Natural killer cell (primary cell): ENCODE measurements around the gene FBXO47. TPM values are rescaled to one million over a fixed set of nuclear protein-coding genes. Genes with fewer than 3 reads are reported as not detected.

ENCODE experiments used
- ATAC-seq, 3 donors: fragments of 150-1000 bp in 2 of 3; fragments of 200-7000 bp in 1 of 3; cut with Tn5 transposase; 1 replicate in 1 of 3; 2 replicates in 2 of 3; pipeline ENCODE4 v1.10.0; 2021; ENCODE audit warnings: mild to moderate bottlenecking in 2 of 3, moderate library complexity in 2 of 3
- DNase-seq, 2 donors: peaks; one replicate each; pipeline versions ENCODE4 v3.0.0 to v3.0.0-alpha.2; 2013 to 2021; ENCODE audit warnings: mixed read lengths in 1 of 2
- H3K27ac ChIP-seq: one replicate; pipeline ENCODE4 v1.5.1; 2013; ENCODE audit warnings: mild to moderate bottlenecking, low read length
- H3K27me3 ChIP-seq: one replicate; pipeline ENCODE4 v1.6.1; 2013; ENCODE audit warnings: low read length; ENCODE audit not compliant: control insufficient read depth, insufficient read depth
- H3K36me3 ChIP-seq: one replicate; pipeline ENCODE4 v1.6.1; 2013; ENCODE audit warnings: low read length; ENCODE audit not compliant: control insufficient read depth, insufficient read depth
- H3K4me1 ChIP-seq: one replicate; pipeline ENCODE4 v1.6.1; 2013; ENCODE audit warnings: low read length; ENCODE audit not compliant: control insufficient read depth, insufficient read depth
- H3K4me3 ChIP-seq: one replicate; pipeline ENCODE4 v1.5.1; 2013; ENCODE audit warnings: low read length
- H3K9me3 ChIP-seq: one replicate; pipeline ENCODE4 v1.6.1; 2013; ENCODE audit warnings: low read length; ENCODE audit not compliant: control insufficient read depth, insufficient read depth
- H3K27ac Mint-ChIP-seq, 2 donors: one replicate each; pipeline ENCODE4 v1.8.0; 2022; ENCODE audit warnings: mild to moderate bottlenecking in 2 of 2, mixed read lengths in 2 of 2, moderate library complexity in 1 of 2
- H3K27me3 Mint-ChIP-seq, 2 donors: one replicate each; pipeline ENCODE4 v1.8.0; 2022; ENCODE audit warnings: low read depth in 2 of 2, mixed read lengths in 2 of 2
- H3K36me3 Mint-ChIP-seq: one replicate; pipeline ENCODE4 v1.8.0; 2022; ENCODE audit warnings: mixed read lengths
- H3K4me1 Mint-ChIP-seq, 2 donors: one replicate each; pipeline ENCODE4 v1.8.0; 2022; ENCODE audit warnings: mixed read lengths in 2 of 2
- H3K4me3 Mint-ChIP-seq: one replicate; pipeline ENCODE4 v1.8.0; 2022; ENCODE audit warnings: mild to moderate bottlenecking, moderate library complexity, mixed read lengths
- H3K9me3 Mint-ChIP-seq, 2 donors: one replicate each; pipeline ENCODE4 v1.8.0; 2022; ENCODE audit warnings: mixed read lengths in 2 of 2
- whole genome bisulfite sequencing: methylation state at CpG from one replicate; pipeline ENCODE4 v1.1.7; 2013; ENCODE audit warnings: missing lambda C conversion rate; ENCODE audit not compliant: insufficient coverage; 5-methylcytosine and 5-hydroxymethylcytosine counted together
- intact Hi-C: fragments of 100-400 bp; cut with micrococcal nuclease; formaldehyde crosslinking; loops from one replicate; pipeline ENCODE4 v1.14.2; 2022
- total RNA-seq, 4 donors: library from RNA; stranded (reverse); fragments of 120-200 nt in 1 of 4; gene quantifications; one replicate each; pipeline versions ENCODE4 v1.2.3 to v1.2.4, GENCODE V29; 2013 to 2022
- TF ChIP-seq, protein P1 (sequence below): fragments of 200-600 bp; IDR thresholded peaks from one replicate; pipeline ENCODE4 v1.8.0; 2022; ENCODE audit warnings: antibody characterized with exemption

The FBXO47 gene
- total RNA-seq, 3 donors from 2014 or later (not counting 1 experiment from before 2014, with no cell fraction given) = not detected

DNA sequence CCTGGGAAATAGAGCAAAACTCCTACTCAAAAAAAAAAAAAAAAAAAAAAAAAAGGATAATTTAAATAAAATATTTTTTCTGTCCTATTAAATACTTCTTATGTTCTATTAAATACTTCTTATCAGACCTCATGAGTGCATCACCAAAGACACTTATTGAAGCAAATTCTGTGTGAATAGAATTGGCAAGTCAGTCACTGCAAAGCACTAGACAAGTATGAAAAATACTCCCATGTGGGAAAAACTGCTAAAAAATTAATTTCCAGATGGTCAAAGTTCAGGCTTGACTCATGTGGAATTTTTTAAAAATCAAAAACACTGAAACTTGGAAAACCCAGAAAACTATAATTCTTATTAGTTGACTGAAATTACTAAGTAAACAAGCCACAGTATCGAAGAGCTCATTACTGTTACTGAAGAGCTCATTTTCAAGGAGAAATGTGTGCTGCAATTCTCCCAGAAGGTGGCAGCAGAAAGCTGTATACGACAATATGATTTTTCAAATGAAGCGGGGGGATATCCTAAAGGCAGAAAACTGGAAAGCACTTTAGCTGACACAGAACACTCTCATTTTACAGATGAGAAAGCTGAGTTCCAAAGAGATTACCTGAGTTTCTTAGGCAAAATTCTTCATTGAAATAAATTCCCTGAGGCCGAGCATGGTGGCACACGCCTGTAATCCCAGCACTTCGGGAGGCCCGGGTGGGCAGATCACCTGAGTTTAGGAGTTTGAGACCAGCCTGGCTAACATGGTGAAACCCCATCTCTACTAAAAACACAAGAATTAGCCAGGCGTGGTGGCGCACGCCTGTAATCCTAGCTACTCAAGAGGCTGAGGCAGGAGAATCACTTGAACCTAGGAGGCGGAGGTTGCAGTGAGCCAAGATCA, 15.9 kb upstream of the FBXO47 start:
- no peaks in the 10 kb centered on the region for H3K36me3 Mint-ChIP-seq
- peak; percentile 68 to 80 (median 77) for ATAC-seq
- Histone ChIP-seq H3K4me1 (no peaks in the 10 kb centered on the region), H3K9me3 (no peaks in the 10 kb centered on the region), H3K4me3 (no peak overlapping the region), H3K36me3 (no peaks in the 10 kb centered on the region), H3K27ac (no peak overlapping the region), H3K27me3 (no peaks in the 10 kb centered on the region)
- intact Hi-C loops = loop anchor here (1.0 kb wide), 3 partner anchors 170 to 261 kb away; no protein-coding TSS in a partner anchor
- TF ChIP-seq, protein P1, sequence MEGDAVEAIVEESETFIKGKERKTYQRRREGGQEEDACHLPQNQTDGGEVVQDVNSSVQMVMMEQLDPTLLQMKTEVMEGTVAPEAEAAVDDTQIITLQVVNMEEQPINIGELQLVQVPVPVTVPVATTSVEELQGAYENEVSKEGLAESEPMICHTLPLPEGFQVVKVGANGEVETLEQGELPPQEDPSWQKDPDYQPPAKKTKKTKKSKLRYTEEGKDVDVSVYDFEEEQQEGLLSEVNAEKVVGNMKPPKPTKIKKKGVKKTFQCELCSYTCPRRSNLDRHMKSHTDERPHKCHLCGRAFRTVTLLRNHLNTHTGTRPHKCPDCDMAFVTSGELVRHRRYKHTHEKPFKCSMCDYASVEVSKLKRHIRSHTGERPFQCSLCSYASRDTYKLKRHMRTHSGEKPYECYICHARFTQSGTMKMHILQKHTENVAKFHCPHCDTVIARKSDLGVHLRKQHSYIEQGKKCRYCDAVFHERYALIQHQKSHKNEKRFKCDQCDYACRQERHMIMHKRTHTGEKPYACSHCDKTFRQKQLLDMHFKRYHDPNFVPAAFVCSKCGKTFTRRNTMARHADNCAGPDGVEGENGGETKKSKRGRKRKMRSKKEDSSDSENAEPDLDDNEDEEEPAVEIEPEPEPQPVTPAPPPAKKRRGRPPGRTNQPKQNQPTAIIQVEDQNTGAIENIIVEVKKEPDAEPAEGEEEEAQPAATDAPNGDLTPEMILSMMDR = peak; percentile 87
- H3K4me3 Mint-ChIP-seq = no peak overlapping the region
- peak in 1 of 2 donors; percentile 84 for DNase-seq
- no peaks in the 10 kb centered on the region for H3K9me3 Mint-ChIP-seq
- H3K27me3 Mint-ChIP-seq = peaks cover 0 to 2% of the 10 kb centered on the region in 2 donors
- no peak overlapping the region for H3K27ac Mint-ChIP-seq
- 71% methylated on average over 11 of the region's 11 CpGs for WGBS
- H3K4me1 Mint-ChIP-seq = peaks cover 0 to 6% of the 10 kb centered on the region in 2 donors

DNA sequence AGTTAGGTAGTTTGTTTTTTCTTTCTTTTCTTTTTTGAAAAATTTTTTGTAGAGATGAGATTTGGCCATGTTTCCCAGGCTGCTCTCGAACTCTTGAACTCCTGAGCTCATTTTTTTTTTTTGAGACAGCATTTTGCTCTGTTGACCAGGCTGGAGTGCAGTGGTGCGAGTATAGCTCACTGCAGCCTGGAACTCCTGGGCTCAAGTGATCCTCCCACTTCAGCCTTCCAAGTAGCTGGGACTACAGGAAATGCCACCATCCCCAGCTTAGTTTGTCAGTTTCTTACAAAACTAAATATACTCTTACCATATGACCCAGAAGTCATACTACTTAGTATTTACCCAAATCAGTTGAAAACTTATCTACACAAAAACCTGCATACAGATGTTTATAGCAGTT, 14.4 kb upstream of the FBXO47 start:
- Histone ChIP-seq H3K27ac (no peak overlapping the region), H3K4me3 (no peak overlapping the region), H3K27me3 (no peaks in the 10 kb centered on the region), H3K36me3 (no peaks in the 10 kb centered on the region), H3K9me3 (no peaks in the 10 kb centered on the region), H3K4me1 (peaks cover 5% of the 10 kb centered on the region)
- 82% methylated on average over 2 of the region's 2 CpGs for WGBS
- ATAC-seq (no peak), DNase-seq (no peak)
- no peak overlapping the region for H3K4me3 Mint-ChIP-seq
- TF ChIP-seq, protein P1 = no peak
- no peaks in the 10 kb centered on the region for H3K9me3 Mint-ChIP-seq
- H3K4me1 Mint-ChIP-seq = peaks cover 0 to 6% of the 10 kb centered on the region in 2 donors
- H3K36me3 Mint-ChIP-seq = no peaks in the 10 kb centered on the region
- H3K27me3 Mint-ChIP-seq = no peaks in the 10 kb centered on the region
- intact Hi-C loops = no loop called here
- no peak overlapping the region for H3K27ac Mint-ChIP-seq

GRCh38 chr17:38980490-38981217, 13.5 kb upstream of the FBXO47 start:
- Histone ChIP-seq H3K27ac (no peak overlapping the region), H3K4me3 (no peak overlapping the region), H3K4me1 (peaks cover 15% of the 10 kb centered on the region), H3K36me3 (no peaks in the 10 kb centered on the region), H3K27me3 (no peaks in the 10 kb centered on the region), H3K9me3 (no peaks in the 10 kb centered on the region)
- H3K9me3 Mint-ChIP-seq = no peaks in the 10 kb centered on the region
- no peaks in the 10 kb centered on the region for H3K36me3 Mint-ChIP-seq
- no peak overlapping the region for H3K4me3 Mint-ChIP-seq
- DNase-seq = no peak
- ATAC-seq = no peak
- H3K27me3 Mint-ChIP-seq = no peaks in the 10 kb centered on the region
- TF ChIP-seq, protein P1 = no peak
- H3K4me1 Mint-ChIP-seq = peaks cover 6 to 7% of the 10 kb centered on the region in 2 donors
- H3K27ac Mint-ChIP-seq = no peak overlapping the region
- intact Hi-C loops = no loop called here
- WGBS = 100% methylated on average over 1 of the region's 3 CpGs
